IMR-90 (cell line): Measurements from ENCODE around the gene TMSB10.

ENCODE experiments used
- BHLHE40 ChIP-seq: fragments of 150-350 bp; IDR thresholded peaks from 2 replicates; pipeline ENCODE4 v1.6.1; 2016; ENCODE audit warnings: mild to moderate bottlenecking, low read depth, low read length
- CEBPB ChIP-seq: IDR thresholded peaks from 2 replicates; pipeline ENCODE4 v1.6.1; 2012; ENCODE audit warnings: low read depth, low read length, improper control_type of control experiment
- MAFK ChIP-seq: IDR thresholded peaks from 2 replicates; pipeline ENCODE4 v1.6.1; 2012; ENCODE audit warnings: low read depth, low read length, improper control_type of control experiment
- MXI1 ChIP-seq: IDR thresholded peaks from 2 replicates; pipeline ENCODE4 v1.6.1; 2012; ENCODE audit warnings: low read depth, mild to moderate bottlenecking, low read length, moderate library complexity, borderline replicate concordance
- POLR2A ChIP-seq: IDR thresholded peaks from 2 replicates; pipeline ENCODE4 v1.6.1; 2012; ENCODE audit warnings: mild to moderate bottlenecking, low read depth, low read length
- RAD21 ChIP-seq: IDR thresholded peaks from 2 replicates; pipeline ENCODE4 v1.6.1; 2012; ENCODE audit warnings: low read length, improper control_type of control experiment
- RFX5 ChIP-seq: IDR thresholded peaks from 2 replicates; pipeline ENCODE4 v1.8.0; 2012; ENCODE audit warnings: low read depth, mild to moderate bottlenecking, low read length, moderate library complexity
- SMC3 ChIP-seq: fragments of 150-350 bp; IDR thresholded peaks from 2 replicates; pipeline ENCODE4 v1.6.1; 2016; ENCODE audit warnings: low read depth, mild to moderate bottlenecking, antibody characterized with exemption, low read length, moderate library complexity
- TF ChIP-seq, protein P1 (sequence below): conservative IDR thresholded peaks from 2 replicates; pipeline ENCODE4 v1.5.1; 2012; ENCODE audit warnings: mild to moderate bottlenecking, low read depth, low read length, improper control_type of control experiment
- TF ChIP-seq, protein P2 (sequence below): fragments of 150-350 bp; IDR thresholded peaks from 2 replicates; pipeline ENCODE4 v1.6.1; 2017; ENCODE audit warnings: mild to moderate bottlenecking, antibody characterized with exemption, low read length, low read depth

DNA sequence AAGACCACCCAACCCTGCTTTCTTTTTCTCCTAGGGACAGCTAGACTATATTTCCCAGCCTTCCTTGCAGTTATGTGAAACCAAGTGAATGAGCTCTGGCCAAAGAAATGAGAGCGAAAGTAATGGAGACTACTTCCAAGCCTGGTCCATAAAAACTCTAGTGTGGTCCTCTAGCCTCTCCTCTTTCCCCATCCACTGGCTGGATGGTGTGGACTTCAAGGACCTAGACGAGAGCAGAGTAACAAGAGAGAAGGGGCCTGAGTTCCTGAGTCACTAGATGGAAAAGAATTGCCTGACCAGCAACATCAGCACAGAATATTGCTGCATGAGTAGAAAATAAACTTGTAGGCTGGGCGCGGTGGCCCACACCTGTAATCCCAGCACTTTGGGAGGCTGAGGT, 2.9 kb upstream of the TMSB10 start:
- TF ChIP-seq, protein P1, sequence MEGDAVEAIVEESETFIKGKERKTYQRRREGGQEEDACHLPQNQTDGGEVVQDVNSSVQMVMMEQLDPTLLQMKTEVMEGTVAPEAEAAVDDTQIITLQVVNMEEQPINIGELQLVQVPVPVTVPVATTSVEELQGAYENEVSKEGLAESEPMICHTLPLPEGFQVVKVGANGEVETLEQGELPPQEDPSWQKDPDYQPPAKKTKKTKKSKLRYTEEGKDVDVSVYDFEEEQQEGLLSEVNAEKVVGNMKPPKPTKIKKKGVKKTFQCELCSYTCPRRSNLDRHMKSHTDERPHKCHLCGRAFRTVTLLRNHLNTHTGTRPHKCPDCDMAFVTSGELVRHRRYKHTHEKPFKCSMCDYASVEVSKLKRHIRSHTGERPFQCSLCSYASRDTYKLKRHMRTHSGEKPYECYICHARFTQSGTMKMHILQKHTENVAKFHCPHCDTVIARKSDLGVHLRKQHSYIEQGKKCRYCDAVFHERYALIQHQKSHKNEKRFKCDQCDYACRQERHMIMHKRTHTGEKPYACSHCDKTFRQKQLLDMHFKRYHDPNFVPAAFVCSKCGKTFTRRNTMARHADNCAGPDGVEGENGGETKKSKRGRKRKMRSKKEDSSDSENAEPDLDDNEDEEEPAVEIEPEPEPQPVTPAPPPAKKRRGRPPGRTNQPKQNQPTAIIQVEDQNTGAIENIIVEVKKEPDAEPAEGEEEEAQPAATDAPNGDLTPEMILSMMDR: no peak
- TF ChIP-seq RAD21: no peak
- no peak for TF ChIP-seq SMC3
- TF ChIP-seq POLR2A: no peak
- TF ChIP-seq RFX5: no peak
- no peak for TF ChIP-seq BHLHE40
- TF ChIP-seq MAFK: no peak
- TF ChIP-seq, protein P2, sequence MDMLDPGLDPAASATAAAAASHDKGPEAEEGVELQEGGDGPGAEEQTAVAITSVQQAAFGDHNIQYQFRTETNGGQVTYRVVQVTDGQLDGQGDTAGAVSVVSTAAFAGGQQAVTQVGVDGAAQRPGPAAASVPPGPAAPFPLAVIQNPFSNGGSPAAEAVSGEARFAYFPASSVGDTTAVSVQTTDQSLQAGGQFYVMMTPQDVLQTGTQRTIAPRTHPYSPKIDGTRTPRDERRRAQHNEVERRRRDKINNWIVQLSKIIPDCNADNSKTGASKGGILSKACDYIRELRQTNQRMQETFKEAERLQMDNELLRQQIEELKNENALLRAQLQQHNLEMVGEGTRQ: no peak
- TF ChIP-seq CEBPB: no peak
- TF ChIP-seq MXI1: no peak
